Fibroblast of skin of left biceps (primary cell): ENCODE measurements around the gene CDHR3.
A peak's percentile ranks its signal among the peaks of the same experiment; 100 is the strongest.

Experiments
- DNase-seq, 2 experiments: peaks; one replicate each; pipeline ENCODE4 v3.0.0-alpha.2; 2013; ENCODE audit warnings: low read depth in 2 of 2

The CDHR3 gene

GRCh38 chr7:106050002-106050745, 87.1 kb downstream of the CDHR3 start:
- peak; percentile 58 to 62 for DNase-seq

- DNase-seq: no peak
Observed at GRCh38 chr7:106050746-106051117, 87.7 kb downstream of the CDHR3 start.

- DNase-seq: no peak
Observed at GRCh38 chr7:106052681-106053080, 89.6 kb downstream of the CDHR3 start.

GRCh38 chr7:106053109-106053508, 90.0 kb downstream of the CDHR3 start:
- no peak for DNase-seq

- no peak for DNase-seq
Observed at GRCh38 chr7:106054156-106054910, 91.3 kb downstream of the CDHR3 start.

- DNase-seq: no peak
Observed at GRCh38 chr7:106054971-106055532, 92.0 kb downstream of the CDHR3 start.

GRCh38 chr7:106056513-106057203, 93.6 kb downstream of the CDHR3 start:
- peak in 1 of 2 experiments; percentile 22 for DNase-seq

- no peak for DNase-seq
Observed at GRCh38 chr7:106057204-106057961, 94.3 kb downstream of the CDHR3 start.

- DNase-seq: no peak
Observed at GRCh38 chr7:106057962-106058927, 95.2 kb downstream of the CDHR3 start.

GRCh38 chr7:106058928-106059324, 95.9 kb downstream of the CDHR3 start:
- no peak for DNase-seq

- no peak for DNase-seq
Observed at GRCh38 chr7:106059556-106059955, 96.5 kb downstream of the CDHR3 start.

GRCh38 chr7:106060394-106060920, 97.4 kb downstream of the CDHR3 start:
- DNase-seq: no peak

GRCh38 chr7:106061301-106061979, 98.4 kb downstream of the CDHR3 start:
- DNase-seq: no peak

- DNase-seq: no peak
Observed at GRCh38 chr7:106062006-106062405, 98.9 kb downstream of the CDHR3 start.

GRCh38 chr7:106062521-106062931, 99.5 kb downstream of the CDHR3 start:
- no peak for DNase-seq

GRCh38 chr7:106063024-106063423, 100.0 kb downstream of the CDHR3 start:
- no peak for DNase-seq

- DNase-seq: no peak
Observed at GRCh38 chr7:106063692-106064091, 100.6 kb downstream of the CDHR3 start.

GRCh38 chr7:106064316-106064715, 101.3 kb downstream of the CDHR3 start:
- DNase-seq: no peak

GRCh38 chr7:106064771-106065574, 101.9 kb downstream of the CDHR3 start:
- peak; percentile 46 to 62 for DNase-seq
